Muscle of arm (tissue), 12 donors: ENCODE results near the gene PHC3. TPM values are rescaled to one million over a fixed set of nuclear protein-coding genes. Genes with fewer than 3 reads are reported as not detected.
"Not testable (repeated sequence)": the region's sequence is repeated elsewhere in the genome, so short reads cannot be mapped to it uniquely, and the experiment has no call there.

ENCODE experiments used
- DNase-seq: peaks from one replicate; pipeline ENCODE4 v3.0.0-alpha.2; 2013
- polyA plus RNA-seq, 12 donors: library from polyadenylated mRNA; unstranded; fragments of 120-200 nt; gene quantifications; one replicate each; pipeline ENCODE4 v1.2.1, GENCODE V29; 2013; ENCODE audit not compliant: insufficient read length in 12 of 12

The PHC3 gene
- polyA plus RNA-seq, 12 donors = 14.1 to 47.2 (median 24.8) TPM

GRCh38 chr3:170200987-170201386 lies 19.5 kb upstream of the PHC3 start:
- no peak for DNase-seq

- no peak for DNase-seq
Observed at GRCh38 chr3:170196833-170197232, 15.3 kb upstream of the PHC3 start.

- DNase-seq = not testable (repeated sequence)
Observed at GRCh38 chr3:170195759-170196158, 14.2 kb upstream of the PHC3 start.

- DNase-seq = no peak
Observed at GRCh38 chr3:170189398-170190256, 8.1 kb upstream of the PHC3 start.

GRCh38 chr3:170180079-170180907 lies 1.2 kb downstream of the PHC3 start:
- no peak for DNase-seq

- no peak for DNase-seq
Observed at GRCh38 chr3:170179432-170179831, 2.1 kb downstream of the PHC3 start.

GRCh38 chr3:170178651-170179050 lies 2.9 kb downstream of the PHC3 start:
- DNase-seq = no peak

- DNase-seq = no peak
Observed at GRCh38 chr3:170171563-170171962, 10.0 kb downstream of the PHC3 start.

- no peak for DNase-seq
Observed at GRCh38 chr3:170164717-170165116, 16.8 kb downstream of the PHC3 start.

GRCh38 chr3:170163956-170164645 lies 17.4 kb downstream of the PHC3 start:
- DNase-seq = no peak

GRCh38 chr3:170162630-170163029 lies 18.9 kb downstream of the PHC3 start:
- no peak for DNase-seq

GRCh38 chr3:170162052-170162451 lies 19.5 kb downstream of the PHC3 start:
- no peak for DNase-seq

- no peak for DNase-seq
Observed at GRCh38 chr3:170159933-170160332, 21.6 kb downstream of the PHC3 start.

- DNase-seq = no peak
Observed at GRCh38 chr3:170159459-170159858, 22.1 kb downstream of the PHC3 start.

GRCh38 chr3:170155604-170156003 lies 25.9 kb downstream of the PHC3 start:
- DNase-seq = no peak

- DNase-seq = no peak
Observed at GRCh38 chr3:170154569-170155143, 26.9 kb downstream of the PHC3 start.

- no peak for DNase-seq
Observed at GRCh38 chr3:170154084-170154483, 27.4 kb downstream of the PHC3 start.

GRCh38 chr3:170151536-170151935 lies 30.0 kb downstream of the PHC3 start:
- DNase-seq = no peak

- DNase-seq = no peak
Observed at GRCh38 chr3:170149016-170149415, 32.5 kb downstream of the PHC3 start.

- DNase-seq = no peak
Observed at GRCh38 chr3:170145278-170145677, 36.3 kb downstream of the PHC3 start.

- DNase-seq = no peak
Observed at GRCh38 chr3:170144437-170144843, 37.1 kb downstream of the PHC3 start.

- no peak for DNase-seq
Observed at GRCh38 chr3:170142373-170142772, 39.2 kb downstream of the PHC3 start.
